Caco-2 (cell line): ENCODE measurements around the gene SAMD4A. TPM values are rescaled to one million over a fixed set of nuclear protein-coding genes. Genes with fewer than 3 reads are reported as not detected.

Experiments used
- BruUV-seq: library from RNA; stranded (reverse); fragments of 400-500 nt; replicated peaks from 2 replicates; lab custom pipeline; 2021; lab: Mats Ljungman, UMichigan
- CTCF ChIA-PET: fragments of 300-600 bp; sonication (Branson Sonifier 250); formaldehyde crosslinking; loops from one replicate; lab custom pipeline; 2022; ENCODE audit warnings: antibody characterized with exemption; lab: Charles Lee
- POLR2A ChIA-PET: fragments of 300-600 bp; sonication (Branson Sonifier 250); formaldehyde crosslinking; loops from one replicate; lab custom pipeline; 2022; ENCODE audit warnings: antibody characterized with exemption; lab: Charles Lee
- DNase-seq, 2 experiments: peaks; one replicate each; pipeline versions ENCODE4 v3.0.0 to v3.0.0-alpha.2; 2020 to 2022
- H3K27me3 ChIP-seq: replicated peaks from 2 replicates; pipeline ENCODE4 v1.6.0; 2011; ENCODE audit warnings: low read length; ENCODE audit not compliant: control insufficient read depth, insufficient read depth
- H3K36me3 ChIP-seq: 2 replicates; pipeline ENCODE4 v1.5.1; 2011; ENCODE audit warnings: low read length; ENCODE audit not compliant: control insufficient read depth, insufficient read depth
- H3K4me1 ChIP-seq: fragments of 250-450 bp; sonication (Bioruptor Pico); 2 replicates; pipeline ENCODE4 v1.5.1; 2020; ENCODE audit warnings: mild to moderate bottlenecking
- H3K4me3 ChIP-seq: 2 replicates; pipeline ENCODE4 v1.5.1; 2011; ENCODE audit warnings: low read depth, mild to moderate bottlenecking, control low read depth, low read length
- H3K9me3 ChIP-seq: fragments of 250-450 bp; sonication (Bioruptor Pico); 2 replicates; pipeline ENCODE4 v1.5.1; 2020; ENCODE audit warnings: mild to moderate bottlenecking, moderate library complexity
- H3K27ac Mint-ChIP-seq: one replicate; pipeline ENCODE4 v1.8.0; 2022; ENCODE audit warnings: mixed read lengths; ENCODE audit not compliant: unreplicated experiment
- H3K27me3 Mint-ChIP-seq: one replicate; pipeline ENCODE4 v1.8.0; 2022; ENCODE audit warnings: mixed read lengths; ENCODE audit not compliant: insufficient read depth, unreplicated experiment
- H3K36me3 Mint-ChIP-seq: one replicate; pipeline ENCODE4 v1.8.0; 2022; ENCODE audit warnings: mild to moderate bottlenecking, mixed read lengths; ENCODE audit not compliant: insufficient read depth, unreplicated experiment
- H3K4me1 Mint-ChIP-seq: one replicate; pipeline ENCODE4 v1.8.0; 2022; ENCODE audit warnings: low read depth, mixed read lengths; ENCODE audit not compliant: unreplicated experiment
- H3K4me3 Mint-ChIP-seq: one replicate; pipeline ENCODE4 v1.8.0; 2022; ENCODE audit warnings: mild to moderate bottlenecking, moderate library complexity, mixed read lengths; ENCODE audit not compliant: unreplicated experiment
- H3K9me3 Mint-ChIP-seq: one replicate; pipeline ENCODE4 v1.8.0; 2022; ENCODE audit warnings: mixed read lengths; ENCODE audit not compliant: unreplicated experiment
- CTCF ChIP-seq, 2 experiments: fragments of 200-600 bp in 1 of 2; IDR thresholded peaks; 1 replicate in 1 of 2; 2 replicates in 1 of 2; pipeline versions ENCODE4 v1.5.1 to v1.8.0; 2011 to 2022; ENCODE audit warnings: antibody characterized with exemption in 1 of 2, control low read depth in 1 of 2, inconsistent platforms in 1 of 2, low read depth in 1 of 2, low read length in 1 of 2, mild to moderate bottlenecking in 1 of 2, moderate library complexity in 1 of 2; ENCODE audit not compliant: insufficient read depth in 1 of 2, severe bottlenecking in 1 of 2, unreplicated experiment in 1 of 2
- intact Hi-C: fragments of 100-400 bp; cut with micrococcal nuclease; formaldehyde crosslinking; loops from one replicate; pipeline ENCODE4 v1.10.0; 2022; ENCODE audit not compliant: unreplicated experiment
- total RNA-seq: library from RNA; stranded (reverse); gene quantifications from 2 replicates; pipeline ENCODE4 v1.2.3, GENCODE V29; 2022

Gene SAMD4A
- total RNA-seq, 1 experiment from 2014 or later = 60.8 TPM

GRCh38 chr14:54594537-54594936 is 27.6 kb downstream of the SAMD4A start:
- intact Hi-C loops = no loop called here
- CTCF ChIA-PET = no interaction called here
- POLR2A ChIA-PET = no interaction called here
- peaks cover 3% of the 10 kb centered on the region for H3K4me1 Mint-ChIP-seq
- TF ChIP-seq CTCF (IDR thresholded peaks at IDR 0.05; ENCODE audit: insufficient read depth in 1 of 2, low read depth in 1 of 2, low read length in 1 of 2, severe bottlenecking in 1 of 2, unreplicated experiment in 1 of 2) = no peak
- no TSS peak for BruUV-seq
- no peak overlapping the region for H3K4me3 ChIP-seq
- H3K36me3 ChIP-seq = no peaks in the 10 kb centered on the region
- no peak overlapping the region for H3K27ac Mint-ChIP-seq
- H3K9me3 Mint-ChIP-seq = no peaks in the 10 kb centered on the region
- peaks cover 6% of the 10 kb centered on the region for H3K36me3 Mint-ChIP-seq
- no peak for DNase-seq
- no peaks in the 10 kb centered on the region for H3K9me3 ChIP-seq
- H3K4me3 Mint-ChIP-seq = no peak overlapping the region
- no peaks in the 10 kb centered on the region for H3K27me3 ChIP-seq
- peaks cover 5% of the 10 kb centered on the region; the same call in 1 of the 2 replicates for H3K4me1 ChIP-seq
- H3K27me3 Mint-ChIP-seq = no peaks in the 10 kb centered on the region

- no peak for DNase-seq
- Mint-ChIP-seq H3K27ac (no peak overlapping the region), H3K36me3 (peaks cover 8% of the 10 kb centered on the region), H3K4me3 (no peak overlapping the region), H3K4me1 (peaks cover 18% of the 10 kb centered on the region), H3K9me3 (no peaks in the 10 kb centered on the region), H3K27me3 (no peaks in the 10 kb centered on the region)
- ChIA-PET CTCF (interaction anchor here (0.6 to 0.7 kb wide), 2 partner anchors 93 to 310 kb away, joined by 5 to 8 read pairs; no protein-coding TSS in a partner anchor), POLR2A (no interaction called here)
- TF ChIP-seq CTCF (IDR thresholded peaks at IDR 0.05; ENCODE audit: insufficient read depth in 1 of 2, low read depth in 1 of 2, low read length in 1 of 2, severe bottlenecking in 1 of 2, unreplicated experiment in 1 of 2) = no peak
- no peaks in the 10 kb centered on the region for H3K36me3 ChIP-seq
- BruUV-seq = no TSS peak
- no peak overlapping the region for H3K4me3 ChIP-seq
- H3K9me3 ChIP-seq = no peaks in the 10 kb centered on the region
- peaks cover 14% of the 10 kb centered on the region for H3K4me1 ChIP-seq
- H3K27me3 ChIP-seq = no peaks in the 10 kb centered on the region
- intact Hi-C loops = no loop called here
These were observed 31.0 kb downstream of the SAMD4A start for GRCh38 chr14:54597795-54598443.

GRCh38 chr14:54599966-54600716 is 33.2 kb downstream of the SAMD4A start:
- H3K4me1 Mint-ChIP-seq = peaks cover 23% of the 10 kb centered on the region
- peaks cover 14% of the 10 kb centered on the region; the same call in 1 of the 2 replicates for H3K4me1 ChIP-seq
- CTCF ChIA-PET = no interaction called here

More at GRCh38 chr14:54599966-54600716, 33.2 kb downstream of the SAMD4A start:
- Histone ChIP-seq H3K36me3 (no peaks in the 10 kb centered on the region), H3K27me3 (no peaks in the 10 kb centered on the region), H3K4me3 (no peak overlapping the region), H3K9me3 (no peaks in the 10 kb centered on the region)
- Mint-ChIP-seq H3K27me3 (no peaks in the 10 kb centered on the region), H3K36me3 (peaks cover 15% of the 10 kb centered on the region), H3K9me3 (no peaks in the 10 kb centered on the region), H3K27ac (no peak overlapping the region), H3K4me3 (no peak overlapping the region)
- POLR2A ChIA-PET = interaction anchor here (0.6 kb wide), 1 partner anchor 35 kb away, joined by 4 read pairs; no protein-coding TSS in a partner anchor
- intact Hi-C loops = no loop called here
- no peak for DNase-seq
- BruUV-seq = no TSS peak
- TF ChIP-seq CTCF (IDR thresholded peaks at IDR 0.05; ENCODE audit: insufficient read depth in 1 of 2, low read depth in 1 of 2, low read length in 1 of 2, severe bottlenecking in 1 of 2, unreplicated experiment in 1 of 2) = no peak
